GM23248 (cell line): Measurements from ENCODE around the gene ELP5. TPM values are rescaled to one million over a fixed set of nuclear protein-coding genes. Genes with fewer than 3 reads are reported as not detected.

Experiments
- DNase-seq: peaks from one replicate; pipeline ENCODE4 v3.0.0-alpha.2; 2015
- H2AFZ ChIP-seq: fragments of 200-600 bp; sonication (generic); 2 replicates; pipeline ENCODE4 v1.6.1; 2016; ENCODE audit warnings: antibody characterized with exemption
- H3F3A ChIP-seq: fragments of 200-600 bp; sonication (generic); 2 replicates; pipeline ENCODE4 v1.6.1; 2016; ENCODE audit warnings: mild to moderate bottlenecking, antibody characterized with exemption, mixed run types; ENCODE audit not compliant: insufficient read depth
- H3K27ac ChIP-seq: fragments of 200-600 bp; sonication (generic); 2 replicates; pipeline ENCODE4 v1.5.1; 2016; ENCODE audit warnings: mild to moderate bottlenecking
- H3K27me3 ChIP-seq: fragments of 200-600 bp; sonication (generic); replicated peaks from 2 replicates; pipeline ENCODE4 v1.6.1; 2016; ENCODE audit warnings: mild to moderate bottlenecking; ENCODE audit not compliant: insufficient read depth
- H3K36me3 ChIP-seq: fragments of 200-600 bp; sonication (generic); 2 replicates; pipeline ENCODE4 v1.6.1; 2016; ENCODE audit warnings: low read depth, mild to moderate bottlenecking
- H3K4me1 ChIP-seq: fragments of 200-600 bp; sonication (generic); 2 replicates; pipeline ENCODE4 v1.6.1; 2016; ENCODE audit warnings: mild to moderate bottlenecking; ENCODE audit not compliant: insufficient read depth
- H3K4me2 ChIP-seq: fragments of 200-600 bp; sonication (generic); one replicate; pipeline ENCODE4 v1.6.1; 2016; ENCODE audit warnings: mild to moderate bottlenecking; ENCODE audit not compliant: unreplicated experiment
- H3K4me3 ChIP-seq: fragments of 200-600 bp; sonication (generic); 2 replicates; pipeline ENCODE4 v1.5.1; 2016; ENCODE audit warnings: mild to moderate bottlenecking
- H3K79me2 ChIP-seq: fragments of 200-600 bp; sonication (generic); 2 replicates; pipeline ENCODE4 v1.6.1; 2016; ENCODE audit warnings: mild to moderate bottlenecking; ENCODE audit not compliant: insufficient read depth
- H3K9ac ChIP-seq: fragments of 200-600 bp; sonication (generic); 2 replicates; pipeline ENCODE4 v1.6.1; 2016; ENCODE audit warnings: mild to moderate bottlenecking
- H3K9me2 ChIP-seq: fragments of 200-600 bp; sonication (generic); 2 replicates; pipeline ENCODE4 v1.6.1; 2016; ENCODE audit warnings: mixed run types, mild to moderate bottlenecking, moderate library complexity; ENCODE audit not compliant: insufficient read depth
- H3K9me3 ChIP-seq: fragments of 200-600 bp; sonication (generic); one replicate; pipeline ENCODE4 v1.6.1; 2017; ENCODE audit warnings: low read depth
- H4K20me1 ChIP-seq: fragments of 200-600 bp; sonication (generic); 2 replicates; pipeline ENCODE4 v1.6.0; 2016; ENCODE audit not compliant: insufficient read depth
- EZH2 ChIP-seq: fragments of 200-600 bp; sonication (generic); IDR thresholded peaks from 2 replicates; pipeline ENCODE4 v1.6.1; 2018; ENCODE audit warnings: antibody characterized with exemption, mild to moderate bottlenecking; ENCODE audit not compliant: insufficient read depth, poor library complexity, severe bottlenecking
- EZH2phosphoT487 ChIP-seq: fragments of 200-600 bp; sonication (generic); IDR thresholded peaks from 2 replicates; pipeline ENCODE4 v1.6.1; 2018; ENCODE audit warnings: antibody characterized with exemption, moderate library complexity, mild to moderate bottlenecking, low read depth; ENCODE audit not compliant: insufficient read depth
- WGBS, 2 experiments: methylation state at CpG; one replicate each; pipeline ENCODE4 v1.1.6; 2015 to 2017; ENCODE audit warnings: low lambda C conversion rate in 2 of 2, low coverage in 1 of 2; ENCODE audit errors: missing lambda C conversion rate in 2 of 2; 5-methylcytosine and 5-hydroxymethylcytosine counted together
- in situ Hi-C: fragments of 300-500 bp; cut with MboI; formaldehyde crosslinking; loops from 2 replicates; pipeline ENCODE4 v1.15.0; 2020
- polyA plus RNA-seq: library from polyadenylated mRNA; unstranded; fragments of >200 nt; fragmentation: Nextera tagmentation; extraction: Ambion mirVana; gene quantifications from 2 replicates; pipeline ENCODE4 v1.2.1, GENCODE V29; 2016
- total RNA-seq: library from RNA; depleted of rRNA; stranded (reverse); fragments of >200 nt; shearing (Covaris generic); gene quantifications from 2 replicates; pipeline ENCODE4 v1.2.3, GENCODE V29; 2014

Gene ELP5
- total and polyA plus RNA-seq, 2 experiments from 2014 or later: 32.9 to 34.8 TPM

DNA sequence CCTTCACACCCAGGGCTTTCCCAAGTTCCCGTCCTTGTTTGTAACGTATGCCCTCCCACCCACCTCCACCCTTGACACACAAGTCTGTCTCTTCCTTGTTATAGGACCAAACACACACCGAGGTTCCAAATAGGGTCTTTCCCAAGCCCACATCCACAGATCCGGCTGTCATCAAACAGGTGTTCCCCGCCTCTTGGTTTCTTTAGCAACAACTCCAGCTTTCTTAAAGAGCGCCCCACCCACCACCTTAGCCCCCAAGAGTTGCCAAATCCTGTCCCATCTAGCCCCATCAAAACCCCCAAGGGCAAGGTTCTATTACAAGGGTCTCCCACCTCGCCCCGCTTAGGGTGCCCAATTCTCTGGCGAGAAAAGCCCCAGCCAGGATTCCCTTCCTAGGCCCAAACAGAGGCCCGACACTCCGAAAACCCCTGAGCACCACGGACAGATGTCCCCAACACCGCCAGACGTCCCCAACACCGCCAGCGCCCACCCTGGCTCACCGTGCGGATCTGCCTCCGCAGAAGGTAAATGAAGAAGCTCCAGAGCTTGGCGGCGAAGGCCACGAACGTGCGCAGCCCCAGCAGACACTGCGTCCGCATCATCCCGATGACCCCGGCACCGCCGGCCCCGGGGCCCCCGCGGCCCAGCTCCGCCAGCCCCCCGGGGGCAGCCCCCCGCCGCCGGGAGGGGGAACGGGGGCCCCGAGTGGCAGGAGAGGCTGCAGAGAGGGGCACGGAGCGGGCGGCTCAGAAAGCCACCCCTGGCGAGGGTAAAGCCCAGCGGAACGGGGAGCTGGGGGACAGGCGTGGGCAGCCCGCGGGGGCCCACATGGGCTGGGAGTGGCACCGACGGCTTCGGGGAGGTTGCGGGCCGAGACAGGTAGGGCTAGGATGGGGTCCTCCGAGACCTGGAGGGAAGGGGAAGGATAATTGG is 1.1 kb upstream of the ELP5 start:
- Histone ChIP-seq H4K20me1 (no peaks in the 10 kb centered on the region), H3K36me3 (peaks cover 12% of the 10 kb centered on the region), H3F3A (peaks cover 4% of the 10 kb centered on the region; the same call in 1 of the 2 replicates), H3K4me2 (peak overlapping the region; percentile 92), H3K27me3 (no peaks in the 10 kb centered on the region), H3K4me1 (peaks cover 13% of the 10 kb centered on the region), H3K4me3 (peak overlapping the region; percentile 97), H3K79me2 (peaks cover 84% of the 10 kb centered on the region), H3K9ac (peak overlapping the region; percentile 96), H3K27ac (peak overlapping the region; percentile 99), H3K9me2 (no peaks in the 10 kb centered on the region), H2AFZ (peak overlapping the region; percentile 34), H3K9me3 (no peaks in the 10 kb centered on the region)
- no peak for TF ChIP-seq EZH2phosphoT487
- TF ChIP-seq EZH2: no peak
- in situ Hi-C loops: no loop called here
- WGBS, 2 experiments: 0 to 1% methylated on average over 32 to 55 of the region's 55 CpGs
- peak; percentile 37 for DNase-seq

- H3K4me3 ChIP-seq: peak within 1 kb of the TSS; percentile 97
- H3K27me3 ChIP-seq: no peaks in the 10 kb centered on the region
- H3K4me1 ChIP-seq: peaks cover 13% of the 10 kb centered on the region
- H3K27ac ChIP-seq: peak within 1 kb of the TSS; percentile 99
- in situ Hi-C loops: no loop called here
- peak within 1 kb of the TSS; percentile 94 for H3K4me2 ChIP-seq
- H3K36me3 ChIP-seq: peaks cover 20% of the 10 kb centered on the region
- DNase-seq: peak; percentile 99
- no peaks in the 10 kb centered on the region for H4K20me1 ChIP-seq
- peaks cover 77% of the 10 kb centered on the region for H3K79me2 ChIP-seq
- no peaks in the 10 kb centered on the region for H3K9me3 ChIP-seq
- H3F3A ChIP-seq: peaks cover 4% of the 10 kb centered on the region; the same call in 1 of the 2 replicates
- TF ChIP-seq EZH2: no peak
- no peak for TF ChIP-seq EZH2phosphoT487
- peak within 1 kb of the TSS; percentile 89 for H2AFZ ChIP-seq
- 0 to 2% methylated on average over 24 to 41 of the region's 41 CpGs for WGBS, 2 experiments
- peak within 1 kb of the TSS; percentile 96 for H3K9ac ChIP-seq
- H3K9me2 ChIP-seq: no peaks in the 10 kb centered on the region
These were observed 297 bp upstream of the ELP5 start, which contains the start of gene CTDNEP1 for GRCh38 chr17:7251661-7252175. TSS of gene CTDNEP1 (minus strand) at chr17:7251734. CDS start at chr17:7251296, 438 bp downstream.

- Histone ChIP-seq H3F3A (peaks cover 4% of the 10 kb centered on the region; the same call in 1 of the 2 replicates), H3K4me1 (peaks cover 13% of the 10 kb centered on the region), H3K79me2 (peaks cover 63% of the 10 kb centered on the region), H3K36me3 (peaks cover 22% of the 10 kb centered on the region), H4K20me1 (no peaks in the 10 kb centered on the region), H3K9me2 (no peaks in the 10 kb centered on the region), H3K9me3 (no peaks in the 10 kb centered on the region), H3K4me2 (peak overlapping the region; percentile 94), H3K9ac (peak overlapping the region; percentile 96), H3K4me3 (peak overlapping the region; percentile 97), H2AFZ (peak overlapping the region; percentile 89), H3K27ac (peak overlapping the region; percentile 99), H3K27me3 (no peaks in the 10 kb centered on the region)
- no peak for DNase-seq
- WGBS, 2 experiments: 80 to 81% methylated on average over 5 of the region's 5 CpGs
- in situ Hi-C loops: no loop called here
- TF ChIP-seq EZH2: no peak
- TF ChIP-seq EZH2phosphoT487: no peak
These were observed 1.1 kb downstream of the ELP5 start for GRCh38 chr17:7253082-7253481.

DNA sequence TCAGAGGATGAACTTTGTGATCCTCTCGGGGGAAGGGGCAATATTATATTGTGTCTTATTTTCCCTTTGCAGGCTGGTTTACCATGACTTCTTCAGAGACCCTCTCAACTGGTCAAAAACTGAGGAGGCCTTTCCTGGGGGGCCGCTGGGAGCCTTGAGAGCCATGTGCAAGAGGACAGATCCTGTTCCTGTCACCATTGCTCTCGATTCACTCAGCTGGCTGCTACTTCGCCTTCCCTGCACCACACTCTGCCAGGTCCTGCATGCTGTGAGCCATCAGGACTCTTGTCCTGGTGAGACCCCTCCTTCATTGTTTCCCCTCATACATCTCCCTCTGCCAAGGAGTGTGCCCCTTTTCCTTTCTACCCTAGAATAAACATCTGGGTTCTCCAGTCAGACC is 2.5 kb downstream of the ELP5 start:
- peaks cover 20% of the 10 kb centered on the region for H3K4me1 ChIP-seq
- no peaks in the 10 kb centered on the region for H3K9me2 ChIP-seq
- H2AFZ ChIP-seq: no peak overlapping the region
- H3F3A ChIP-seq: peaks cover 14% of the 10 kb centered on the region
- no peak overlapping the region for H3K4me2 ChIP-seq
- H3K4me3 ChIP-seq: no peak overlapping the region
- 84 to 88% methylated on average over 4 of the region's 4 CpGs for WGBS, 2 experiments
- no peak overlapping the region for H3K9ac ChIP-seq
- H3K9me3 ChIP-seq: no peaks in the 10 kb centered on the region
- peaks cover 49% of the 10 kb centered on the region for H3K79me2 ChIP-seq
- H4K20me1 ChIP-seq: no peaks in the 10 kb centered on the region
- in situ Hi-C loops: no loop called here
- no peak overlapping the region for H3K27ac ChIP-seq
- H3K27me3 ChIP-seq: no peaks in the 10 kb centered on the region
- DNase-seq: no peak
- TF ChIP-seq EZH2: no peak
- peaks cover 29% of the 10 kb centered on the region for H3K36me3 ChIP-seq
